Measurements from ENCODE around the gene CLPTM1L.
"Not testable (repeated sequence)": the region's sequence is repeated elsewhere in the genome, so short reads cannot be mapped to it uniquely, and the experiment has no call there.

CLPTM1L gene

GRCh38 chr5:1277331-1277730 is 67.6 kb downstream of the CLPTM1L start:
- no peak overlapping the region for H3K27ac ChIP-seq
- no peak overlapping the region for H3K4me3 ChIP-seq (IDR thresholded peaks at IDR 0.05; ENCODE audit: insufficient read depth, low read depth, low read length)
- no peak overlapping the region for H3K9ac ChIP-seq
- H3K79me2 ChIP-seq (ENCODE audit: insufficient read depth, low read depth) = no peaks in the 10 kb centered on the region
- no peaks in the 10 kb centered on the region for H3K27me3 ChIP-seq (ENCODE audit: insufficient read depth, low read depth)
- no peak overlapping the region for H2AFZ ChIP-seq (ENCODE audit: low read depth)
- H3K4me2 ChIP-seq = no peak overlapping the region
- TF ChIP-seq, protein P1, sequence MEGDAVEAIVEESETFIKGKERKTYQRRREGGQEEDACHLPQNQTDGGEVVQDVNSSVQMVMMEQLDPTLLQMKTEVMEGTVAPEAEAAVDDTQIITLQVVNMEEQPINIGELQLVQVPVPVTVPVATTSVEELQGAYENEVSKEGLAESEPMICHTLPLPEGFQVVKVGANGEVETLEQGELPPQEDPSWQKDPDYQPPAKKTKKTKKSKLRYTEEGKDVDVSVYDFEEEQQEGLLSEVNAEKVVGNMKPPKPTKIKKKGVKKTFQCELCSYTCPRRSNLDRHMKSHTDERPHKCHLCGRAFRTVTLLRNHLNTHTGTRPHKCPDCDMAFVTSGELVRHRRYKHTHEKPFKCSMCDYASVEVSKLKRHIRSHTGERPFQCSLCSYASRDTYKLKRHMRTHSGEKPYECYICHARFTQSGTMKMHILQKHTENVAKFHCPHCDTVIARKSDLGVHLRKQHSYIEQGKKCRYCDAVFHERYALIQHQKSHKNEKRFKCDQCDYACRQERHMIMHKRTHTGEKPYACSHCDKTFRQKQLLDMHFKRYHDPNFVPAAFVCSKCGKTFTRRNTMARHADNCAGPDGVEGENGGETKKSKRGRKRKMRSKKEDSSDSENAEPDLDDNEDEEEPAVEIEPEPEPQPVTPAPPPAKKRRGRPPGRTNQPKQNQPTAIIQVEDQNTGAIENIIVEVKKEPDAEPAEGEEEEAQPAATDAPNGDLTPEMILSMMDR (conservative IDR thresholded peaks at IDR 0.05; ENCODE audit: low read depth, low read length) = no peak
- no peaks in the 10 kb centered on the region for H3K4me1 ChIP-seq (ENCODE audit: low read depth, poor library complexity, severe bottlenecking)
- 0 out of 2 replicates have a peak, but pooled peaks cover 4% of the 10 kb centered on the region for H3K36me3 ChIP-seq (ENCODE audit: insufficient read depth)
- H4K20me1 ChIP-seq (ENCODE audit: insufficient read depth) = no peaks in the 10 kb centered on the region

DNA sequence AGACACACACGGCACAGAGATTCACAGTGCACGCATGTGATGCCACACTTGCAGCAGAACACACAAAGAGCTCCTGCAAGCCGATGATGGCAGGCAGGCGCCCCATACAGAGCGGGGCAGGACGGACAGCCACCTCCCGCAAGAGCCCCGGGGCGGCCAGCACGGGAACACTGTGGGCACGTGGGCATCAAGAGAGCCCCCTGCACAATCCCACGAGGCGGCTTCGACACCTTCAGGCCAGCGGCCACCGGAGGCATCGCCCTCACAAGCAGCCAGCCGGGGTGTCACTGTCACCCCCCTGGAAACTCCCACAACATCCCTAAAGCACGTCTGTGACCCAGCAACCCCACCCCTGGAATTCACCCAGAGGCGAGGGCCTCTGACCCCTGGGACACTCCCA is 68.0 kb downstream of the CLPTM1L start:
- Histone ChIP-seq H3K27ac (no peak overlapping the region), H2AFZ (ENCODE audit: low read depth) (no peak overlapping the region), H3K36me3 (ENCODE audit: insufficient read depth) (0 out of 2 replicates have a peak, but pooled peaks cover 4% of the 10 kb centered on the region), H3K4me1 (ENCODE audit: low read depth, poor library complexity, severe bottlenecking) (no peaks in the 10 kb centered on the region), H3K79me2 (ENCODE audit: insufficient read depth, low read depth) (no peaks in the 10 kb centered on the region), H3K4me3 (IDR thresholded peaks at IDR 0.05; ENCODE audit: insufficient read depth, low read depth, low read length) (no peak overlapping the region), H4K20me1 (ENCODE audit: insufficient read depth) (no peaks in the 10 kb centered on the region), H3K4me2 (no peak overlapping the region), H3K9ac (no peak overlapping the region), H3K27me3 (ENCODE audit: insufficient read depth, low read depth) (no peaks in the 10 kb centered on the region)
- TF ChIP-seq, protein P1 (conservative IDR thresholded peaks at IDR 0.05; ENCODE audit: low read depth, low read length) = no peak

DNA sequence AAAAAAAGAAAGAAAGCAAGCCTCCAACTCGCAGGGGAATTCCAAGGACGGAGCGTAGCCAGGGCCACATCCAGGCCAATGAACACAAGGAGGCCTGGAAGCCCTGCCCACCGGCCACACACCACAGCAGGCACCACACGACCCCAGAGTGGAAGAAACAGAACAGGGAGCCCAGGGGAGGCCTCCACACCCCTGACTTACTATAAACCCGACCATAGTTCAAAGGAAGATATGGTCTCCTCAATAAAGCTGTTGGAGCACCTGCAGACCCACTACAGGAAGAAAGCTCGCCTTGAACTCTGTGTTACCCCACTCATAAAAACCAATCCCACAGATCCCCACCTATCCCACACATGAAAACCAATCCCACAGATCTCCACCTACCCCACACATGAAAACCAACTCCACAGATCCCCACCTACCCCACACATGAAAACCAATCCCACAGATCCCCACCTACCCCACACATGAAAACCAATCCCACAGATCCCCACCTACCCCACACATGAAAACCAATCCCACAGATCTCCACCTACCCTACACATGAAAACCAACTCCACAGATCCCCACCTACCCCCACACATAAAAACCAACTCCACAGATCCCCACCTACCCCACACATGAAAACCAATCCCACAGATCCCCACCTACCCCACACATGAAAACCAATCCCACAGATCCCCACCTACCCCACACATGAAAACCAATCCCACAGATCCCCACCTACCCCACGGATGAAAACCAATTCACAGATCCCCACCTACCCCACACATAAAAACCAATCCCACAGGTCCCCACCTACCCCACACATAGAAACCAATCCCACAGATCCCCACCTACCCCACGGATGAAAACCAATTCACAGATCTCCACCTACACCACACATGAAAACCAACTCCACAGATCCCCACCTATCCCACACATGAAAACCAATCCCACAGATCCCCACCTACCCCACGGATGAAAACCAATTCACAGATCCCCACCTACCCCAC is 69.2 kb downstream of the CLPTM1L start:
- H3K4me2 ChIP-seq; H4K20me1 ChIP-seq (ENCODE audit: insufficient read depth); H3K36me3 ChIP-seq (ENCODE audit: insufficient read depth); H3K4me3 ChIP-seq (IDR thresholded peaks at IDR 0.05; ENCODE audit: insufficient read depth, low read depth, low read length); H3K27ac ChIP-seq; H3K79me2 ChIP-seq (ENCODE audit: insufficient read depth, low read depth); H2AFZ ChIP-seq (ENCODE audit: low read depth); H3K9ac ChIP-seq; H3K4me1 ChIP-seq (ENCODE audit: low read depth, poor library complexity, severe bottlenecking); H3K27me3 ChIP-seq (ENCODE audit: insufficient read depth, low read depth): not testable (repeated sequence)

DNA sequence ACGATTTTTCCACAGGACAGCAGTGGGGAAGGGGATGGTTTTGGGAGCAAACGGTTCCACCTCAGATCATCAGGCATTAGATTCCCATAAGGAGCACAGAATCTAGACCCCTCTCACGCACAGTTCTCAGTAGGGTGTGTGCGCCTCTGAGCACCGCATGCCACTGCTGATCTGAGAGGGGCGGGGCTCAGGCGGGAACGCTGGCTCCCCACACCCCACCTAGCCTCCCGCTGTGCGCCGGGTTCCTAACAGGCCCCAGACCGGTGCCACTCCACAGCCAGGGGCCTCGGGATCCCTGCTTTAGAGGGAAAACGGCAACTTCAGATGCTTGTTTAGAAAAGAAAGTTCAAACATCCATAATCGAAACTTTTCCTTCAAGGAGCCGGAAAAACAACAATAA is 70.4 kb downstream of the CLPTM1L start:
- Histone ChIP-seq H3K4me3 (IDR thresholded peaks at IDR 0.05; ENCODE audit: insufficient read depth, low read depth, low read length) (no peak overlapping the region), H3K27ac (no peak overlapping the region), H4K20me1 (ENCODE audit: insufficient read depth) (no peaks in the 10 kb centered on the region), H3K4me1 (ENCODE audit: low read depth, poor library complexity, severe bottlenecking) (peaks cover 11% of the 10 kb centered on the region), H2AFZ (ENCODE audit: low read depth) (no peak overlapping the region), H3K79me2 (ENCODE audit: insufficient read depth, low read depth) (no peaks in the 10 kb centered on the region), H3K27me3 (ENCODE audit: insufficient read depth, low read depth) (no peaks in the 10 kb centered on the region), H3K4me2 (no peak overlapping the region), H3K9ac (no peak overlapping the region), H3K36me3 (ENCODE audit: insufficient read depth) (0 out of 2 replicates have a peak, but pooled peaks cover 4% of the 10 kb centered on the region)
- TF ChIP-seq, protein P1 (conservative IDR thresholded peaks at IDR 0.05; ENCODE audit: low read depth, low read length) = no peak

DNA sequence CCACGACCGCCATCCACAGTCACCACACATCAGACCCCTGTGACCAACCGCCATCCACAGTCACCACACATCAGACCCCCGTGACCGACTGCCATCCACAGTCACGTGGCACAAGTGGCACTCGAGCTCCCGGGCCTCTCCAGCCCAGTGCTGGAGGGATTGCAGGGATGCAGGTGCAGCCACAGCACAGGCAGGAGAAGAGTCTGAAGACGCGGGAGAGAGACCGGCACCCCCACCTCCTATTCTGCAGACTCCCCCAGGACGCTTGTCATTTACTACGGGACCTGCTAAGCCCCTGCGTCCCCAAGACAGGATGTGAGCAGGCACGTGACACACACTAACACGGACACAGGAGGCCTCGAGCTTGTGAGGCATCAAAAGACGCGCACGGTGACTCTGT is 71.2 kb downstream of the CLPTM1L start:
- H3K4me2 ChIP-seq = no peak overlapping the region
- no peak overlapping the region for H3K9ac ChIP-seq
- H2AFZ ChIP-seq (ENCODE audit: low read depth) = no peak overlapping the region
- no peaks in the 10 kb centered on the region for H3K27me3 ChIP-seq (ENCODE audit: insufficient read depth, low read depth)
- no peaks in the 10 kb centered on the region for H3K79me2 ChIP-seq (ENCODE audit: insufficient read depth, low read depth)
- TF ChIP-seq, protein P1 (conservative IDR thresholded peaks at IDR 0.05; ENCODE audit: low read depth, low read length) = no peak
- 0 out of 2 replicates have a peak, but pooled peaks cover 3% of the 10 kb centered on the region for H3K36me3 ChIP-seq (ENCODE audit: insufficient read depth)
- no peak overlapping the region for H3K27ac ChIP-seq
- H3K4me1 ChIP-seq (ENCODE audit: low read depth, poor library complexity, severe bottlenecking) = peaks cover 18% of the 10 kb centered on the region
- H4K20me1 ChIP-seq (ENCODE audit: insufficient read depth) = no peaks in the 10 kb centered on the region
- no peak overlapping the region for H3K4me3 ChIP-seq (IDR thresholded peaks at IDR 0.05; ENCODE audit: insufficient read depth, low read depth, low read length)
